Urinary bladder (tissue), 4 donors: ENCODE data around the gene SFTPA1. TPM values are rescaled to one million over a fixed set of nuclear protein-coding genes. Genes with fewer than 3 reads are reported as not detected.
"Not testable (repeated sequence)": the region's sequence is repeated elsewhere in the genome, so short reads cannot be mapped to it uniquely, and the experiment has no call there.

ENCODE experiments used
- DNase-seq: peaks from one replicate; pipeline ENCODE4 v3.0.0-alpha.2; 2015; ENCODE audit errors: extremely low spot score
- H3K27ac ChIP-seq: one replicate; pipeline ENCODE4 v1.5.1; 2013; ENCODE audit warnings: low read depth, mild to moderate bottlenecking, moderate library complexity
- H3K36me3 ChIP-seq: one replicate; pipeline ENCODE4 v1.6.1; 2013; ENCODE audit warnings: mild to moderate bottlenecking, moderate library complexity; ENCODE audit not compliant: insufficient read depth
- H3K4me1 ChIP-seq: one replicate; pipeline ENCODE4 v1.6.1; 2013; ENCODE audit warnings: mild to moderate bottlenecking, moderate library complexity; ENCODE audit not compliant: insufficient read depth
- H3K4me3 ChIP-seq: one replicate; pipeline ENCODE4 v1.5.1; 2013; ENCODE audit warnings: low read depth, low read length
- WGBS: extraction: QIAGEN DNeasy Blood & Tissue Kit; methylation state at CpG from one replicate; pipeline ENCODE4 v1.1.7; 2013; 5-methylcytosine and 5-hydroxymethylcytosine counted together
- polyA plus RNA-seq: library from polyadenylated mRNA; stranded (reverse); fragments of 200-250 nt; gene quantifications from one replicate; pipeline ENCODE4 v1.2.3, GENCODE V29; 2013
- total RNA-seq: library from RNA; depleted of rRNA; stranded (reverse); fragments of >200 nt; gene quantifications from one replicate; pipeline ENCODE4 v1.2.3, GENCODE V29; 2014
- donor health status: healthy with polysubstance abuse.
- donor health status: healthy.

The SFTPA1 gene
- total and polyA plus RNA-seq, 2 donors = not detected

DNA sequence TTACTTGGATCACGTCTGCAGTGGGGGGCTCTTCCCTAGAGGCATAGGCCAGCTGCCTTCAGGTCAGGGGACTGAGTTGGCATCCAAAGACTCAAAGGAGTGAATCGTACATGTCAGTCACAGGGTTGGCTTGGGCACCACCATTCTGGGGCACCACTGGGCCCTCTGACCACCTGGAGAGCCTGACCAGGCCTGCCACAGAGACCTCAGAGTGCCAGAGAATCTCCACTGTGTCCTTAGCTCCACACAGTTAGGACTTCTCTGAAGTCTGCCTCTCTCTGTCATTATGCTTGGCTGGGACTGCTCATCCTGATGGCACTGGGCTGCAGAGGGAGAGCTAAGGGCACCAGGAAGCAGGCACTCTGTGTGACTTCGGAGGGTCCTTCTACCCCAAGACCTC lies 16.2 kb upstream of the SFTPA1 start:
- H3K27ac ChIP-seq, DNase-seq: not testable (repeated sequence)
- 82% methylated on average over 3 of the region's 3 CpGs for WGBS

DNA sequence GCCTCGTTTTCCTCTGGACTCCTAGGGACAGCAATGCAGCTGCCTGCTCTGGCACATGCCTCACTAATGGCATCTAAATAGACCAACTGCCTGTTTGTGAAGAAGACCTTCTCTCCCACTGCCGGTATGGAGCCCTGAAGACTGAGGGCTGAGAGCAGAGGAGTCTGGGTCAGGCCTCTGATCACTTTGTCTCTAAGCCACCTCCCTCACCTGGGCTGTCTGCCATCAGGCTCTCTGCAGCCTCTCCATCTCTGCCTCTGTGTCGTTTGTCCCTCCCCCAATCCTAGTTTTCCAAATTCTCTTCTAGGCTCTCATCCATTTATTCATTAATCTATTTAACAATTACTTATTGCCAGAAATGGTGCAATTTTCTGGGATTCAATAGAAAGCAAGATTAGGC lies 15.2 kb upstream of the SFTPA1 start:
- no peaks in the 10 kb centered on the region for H3K4me1 ChIP-seq
- H3K4me3 ChIP-seq = no peak overlapping the region
- no peak overlapping the region for H3K27ac ChIP-seq
- no peak for DNase-seq
- H3K36me3 ChIP-seq = no peaks in the 10 kb centered on the region
- WGBS = 50% methylated on average over 3 of the region's 3 CpGs

More for the DNA sequence above, 16.2 kb upstream of the SFTPA1 start:
- not testable (repeated sequence) for H3K4me1 ChIP-seq, H3K4me3 ChIP-seq, H3K36me3 ChIP-seq

DNA sequence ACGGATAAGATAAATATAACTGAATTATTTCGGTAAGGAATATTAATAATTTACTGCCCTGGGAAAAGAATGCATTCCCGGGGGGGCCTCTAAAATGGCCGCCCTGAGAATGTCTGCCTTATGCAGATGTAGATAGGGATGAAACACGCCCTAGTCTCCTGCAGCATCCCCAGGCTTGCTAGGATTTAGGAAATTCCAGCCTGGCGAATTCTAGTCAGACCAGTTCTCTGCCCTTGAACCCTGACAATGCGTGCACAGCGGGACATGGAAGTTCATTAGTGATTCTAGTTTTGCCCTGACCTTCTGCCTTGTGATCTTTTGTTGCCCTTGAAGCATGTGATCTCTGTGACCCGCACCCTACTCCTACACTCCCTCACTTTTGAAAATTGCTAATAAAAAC lies 11.1 kb upstream of the SFTPA1 start:
- H3K4me3 ChIP-seq, H3K27ac ChIP-seq, H3K36me3 ChIP-seq, DNase-seq, H3K4me1 ChIP-seq: not testable (repeated sequence)
- 78% methylated on average over 9 of the region's 9 CpGs for WGBS

DNA sequence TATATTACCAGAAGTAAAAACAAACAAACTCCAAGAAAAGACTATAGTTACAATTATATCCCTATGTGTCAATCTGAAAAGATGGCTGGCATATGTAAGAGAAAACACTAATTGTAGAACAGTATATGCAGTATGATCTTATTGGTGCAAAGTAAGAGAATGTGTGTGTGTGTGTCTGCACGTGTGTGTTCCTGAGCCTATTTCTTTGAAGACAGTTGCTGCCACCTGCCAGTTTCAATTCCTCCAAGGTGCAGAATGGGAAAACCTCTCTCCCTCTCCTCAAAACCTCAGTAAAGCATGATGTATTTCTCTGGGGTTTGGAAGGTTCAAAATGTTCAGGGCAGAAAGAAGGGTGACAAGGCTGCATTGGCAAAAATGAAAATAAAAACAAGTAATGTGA lies 8.8 kb upstream of the SFTPA1 start:
- WGBS = 48% methylated on average over 1 of the region's 1 CpG
- H3K27ac ChIP-seq = no peak overlapping the region
- DNase-seq = no peak
- no peaks in the 10 kb centered on the region for H3K4me1 ChIP-seq
- no peak overlapping the region for H3K4me3 ChIP-seq
- H3K36me3 ChIP-seq = no peaks in the 10 kb centered on the region

DNA sequence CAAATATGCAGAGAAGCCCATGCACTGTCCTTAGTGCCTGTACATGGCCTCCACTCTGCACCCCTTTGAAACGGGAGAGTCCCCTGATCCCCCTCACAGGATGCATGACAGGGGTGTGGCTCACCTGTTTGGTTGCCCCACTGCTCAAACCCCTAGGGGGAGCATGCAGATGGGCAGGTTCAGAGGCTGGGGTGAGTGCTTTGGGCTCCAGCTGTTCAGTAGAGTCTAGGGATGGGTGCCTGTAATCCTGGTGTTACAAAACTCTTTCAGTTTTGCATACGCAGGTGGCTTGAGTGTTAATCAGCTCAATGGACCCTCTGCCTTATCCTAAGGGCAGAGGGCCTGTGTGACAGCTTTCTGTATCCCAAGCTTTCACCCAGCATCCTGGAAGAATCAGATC lies 7.8 kb upstream of the SFTPA1 start:
- H3K4me1 ChIP-seq = no peaks in the 10 kb centered on the region
- H3K27ac ChIP-seq = no peak overlapping the region
- H3K4me3 ChIP-seq = no peak overlapping the region
- 73% methylated on average over 2 of the region's 2 CpGs for WGBS
- no peak for DNase-seq
- H3K36me3 ChIP-seq = no peaks in the 10 kb centered on the region

DNA sequence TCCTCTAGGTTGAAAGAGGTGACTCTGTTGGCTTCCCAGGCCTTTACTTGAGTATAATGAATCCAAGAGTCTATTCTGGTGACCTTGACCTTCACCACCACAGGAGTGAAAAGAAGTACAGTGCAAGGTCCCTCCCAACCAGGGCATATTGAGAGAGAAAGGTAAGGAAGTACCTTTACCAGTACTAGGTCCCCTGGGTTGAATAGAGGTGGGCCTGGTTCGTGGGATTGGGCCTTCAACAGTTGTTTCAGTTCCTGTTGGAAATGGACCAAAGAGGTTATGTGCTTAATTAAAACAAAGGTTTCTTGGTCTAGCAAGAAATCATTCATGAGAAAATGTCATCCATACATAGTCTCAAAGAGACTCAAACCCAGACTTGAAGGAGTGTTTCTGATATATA lies 6.4 kb upstream of the SFTPA1 start:
- Histone ChIP-seq H3K4me1 (no peaks in the 10 kb centered on the region), H3K4me3 (no peak overlapping the region), H3K27ac (no peak overlapping the region), H3K36me3 (no peaks in the 10 kb centered on the region)
- DNase-seq = no peak
- WGBS = 76% methylated on average over 1 of the region's 1 CpG

DNA sequence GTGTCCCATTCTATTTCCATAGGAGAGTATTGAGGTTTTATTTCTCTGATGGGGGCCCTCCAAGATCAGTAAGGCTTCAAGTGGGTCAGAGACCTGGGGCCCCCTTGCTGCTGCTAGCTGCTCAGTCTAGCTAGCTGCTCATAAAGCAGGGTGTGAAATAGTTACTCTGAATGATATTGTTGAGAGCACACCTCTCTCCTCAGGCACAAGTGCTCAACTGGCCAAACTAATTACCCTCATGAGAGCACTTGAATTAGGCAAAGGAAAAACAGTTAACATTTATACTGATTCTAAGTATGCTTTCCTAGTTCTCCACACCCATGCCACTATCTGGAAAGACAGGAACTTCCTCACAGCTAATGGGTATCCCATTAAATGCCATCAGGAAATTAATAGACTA lies 5.4 kb upstream of the SFTPA1 start:
- Histone ChIP-seq H3K4me3 (no peak overlapping the region), H3K4me1 (no peaks in the 10 kb centered on the region), H3K36me3 (no peaks in the 10 kb centered on the region), H3K27ac (no peak overlapping the region)
- DNase-seq = no peak

DNA sequence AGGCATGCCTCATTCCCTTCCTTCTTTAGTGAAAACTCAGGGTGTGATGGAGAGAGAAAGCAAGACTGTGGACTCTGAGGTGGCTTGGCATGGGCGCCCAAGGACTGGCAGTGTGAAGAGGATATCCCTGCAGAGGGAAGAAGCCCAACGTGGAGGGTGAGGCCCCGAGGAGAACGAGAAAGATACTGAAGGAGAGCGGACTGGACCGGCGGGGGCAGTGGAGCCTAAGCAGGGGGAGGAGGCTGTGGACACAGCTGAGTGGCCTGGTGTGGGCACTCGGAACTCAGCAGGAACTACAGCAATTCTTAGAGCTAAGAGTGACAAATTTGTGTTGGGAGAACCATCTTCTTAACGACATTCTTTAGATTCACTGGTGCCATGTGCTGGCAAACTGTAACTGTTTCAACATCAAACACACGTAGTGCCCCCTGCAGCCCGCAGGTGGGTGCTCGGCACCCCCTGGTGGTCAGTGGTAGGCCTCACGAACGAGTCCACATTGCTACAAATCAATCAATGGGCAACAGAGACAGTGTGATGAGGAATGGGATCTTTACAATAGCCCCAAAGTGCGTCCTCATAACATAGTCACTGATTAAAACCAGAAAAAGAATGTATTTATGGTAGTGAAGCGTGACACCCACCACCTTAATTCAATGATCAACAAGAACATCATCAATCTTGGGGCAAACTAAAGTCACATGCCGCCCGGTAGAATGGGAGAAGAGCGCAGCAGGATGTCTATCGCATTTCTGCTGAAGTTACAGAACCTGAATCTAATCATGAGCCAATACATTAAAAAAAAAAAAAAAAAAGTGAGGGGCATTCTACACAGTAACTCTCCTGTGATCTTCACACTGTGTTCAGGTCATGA lies 2.0 kb upstream of the SFTPA1 start:
- Histone ChIP-seq H3K4me1 (no peaks in the 10 kb centered on the region), H3K4me3 (no peak overlapping the region), H3K36me3 (no peaks in the 10 kb centered on the region), H3K27ac (no peak overlapping the region)
- WGBS = 56% methylated on average over 20 of the region's 20 CpGs
- no peak for DNase-seq

DNA sequence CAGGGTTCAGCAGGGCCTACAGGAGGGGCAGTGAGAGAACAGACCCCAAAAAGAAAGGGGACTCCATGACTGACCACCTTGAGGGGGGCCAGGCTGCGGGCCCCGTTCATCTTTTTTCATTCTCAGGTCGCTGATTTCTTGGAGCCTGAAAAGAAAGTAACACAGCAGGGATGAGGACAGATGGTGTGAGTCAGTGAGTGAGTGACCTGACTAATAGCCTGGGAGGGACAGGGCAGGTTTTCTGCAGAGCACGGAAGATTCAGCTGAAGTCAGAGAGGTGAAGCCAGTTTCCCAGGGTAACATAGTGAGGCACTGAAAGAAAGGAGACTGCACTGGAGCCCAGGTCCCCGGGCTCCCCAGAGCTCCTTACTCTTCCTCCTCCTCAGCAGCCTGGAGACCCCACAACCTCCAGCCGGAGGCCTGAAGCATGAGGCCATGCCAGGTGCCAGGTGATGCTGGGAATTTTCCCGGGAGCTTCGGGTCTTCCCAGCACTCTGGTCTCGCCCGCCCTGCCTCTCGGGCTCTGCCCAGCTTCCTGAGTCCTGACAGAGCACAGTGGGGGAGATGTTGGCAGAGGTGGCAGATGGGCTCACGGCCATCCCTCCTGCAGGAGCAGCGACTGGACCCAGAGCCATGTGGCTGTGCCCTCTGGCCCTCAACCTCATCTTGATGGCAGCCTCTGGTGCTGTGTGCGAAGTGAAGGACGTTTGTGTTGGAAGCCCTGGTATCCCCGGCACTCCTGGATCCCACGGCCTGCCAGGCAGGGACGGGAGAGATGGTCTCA lies 646 bp downstream of the SFTPA1 start:
- not testable (repeated sequence) for H3K36me3 ChIP-seq, H3K27ac ChIP-seq, H3K4me1 ChIP-seq, H3K4me3 ChIP-seq, DNase-seq
- WGBS = 90% methylated on average over 18 of the region's 18 CpGs

DNA sequence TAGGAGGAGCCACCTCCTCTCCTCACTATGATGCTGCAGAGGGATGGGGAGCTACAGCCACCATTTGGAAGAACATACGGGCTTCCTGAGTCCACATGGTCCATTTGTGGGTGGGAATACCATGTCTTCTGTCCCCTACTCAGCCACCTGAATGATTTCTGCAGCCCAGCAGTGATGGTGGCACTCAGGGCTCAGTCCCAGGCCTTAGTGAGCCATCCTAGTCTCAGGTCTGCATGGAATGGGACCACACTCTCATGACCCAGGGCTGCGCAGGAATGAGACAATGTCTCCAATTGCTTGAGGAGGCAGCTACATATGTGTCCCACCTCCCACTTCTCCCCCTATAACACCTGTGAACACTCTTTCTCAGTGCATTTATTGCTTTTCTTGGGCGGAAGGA lies 4.8 kb downstream of the SFTPA1 start:
- no peak for DNase-seq
- Histone ChIP-seq H3K4me1 (no peaks in the 10 kb centered on the region), H3K4me3 (no peak overlapping the region), H3K27ac (no peak overlapping the region), H3K36me3 (no peaks in the 10 kb centered on the region)
- WGBS = 77% methylated on average over 3 of the region's 3 CpGs

DNA sequence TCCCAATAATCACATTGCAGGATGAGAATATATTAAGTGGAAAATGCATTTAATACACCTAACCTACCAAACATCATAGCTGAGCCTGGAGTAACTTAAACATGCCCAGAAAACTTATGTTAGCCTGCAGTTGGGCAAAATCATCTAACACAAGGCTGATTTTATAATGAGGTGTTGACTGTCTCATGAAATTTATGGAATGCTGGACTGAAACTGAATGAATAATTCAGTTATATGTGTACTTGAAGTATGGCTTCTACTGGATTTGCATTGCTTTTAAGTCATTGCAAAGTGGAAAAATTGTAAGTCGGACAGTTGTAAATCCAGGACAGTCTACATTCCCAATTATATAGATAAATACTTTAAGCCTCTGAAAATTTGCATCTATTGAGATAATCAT lies 5.4 kb downstream of the SFTPA1 start:
- DNase-seq = no peak
- 88% methylated on average over 1 of the region's 1 CpG for WGBS
- no peaks in the 10 kb centered on the region for H3K36me3 ChIP-seq
- H3K4me3 ChIP-seq = no peak overlapping the region
- no peak overlapping the region for H3K27ac ChIP-seq
- no peaks in the 10 kb centered on the region for H3K4me1 ChIP-seq

DNA sequence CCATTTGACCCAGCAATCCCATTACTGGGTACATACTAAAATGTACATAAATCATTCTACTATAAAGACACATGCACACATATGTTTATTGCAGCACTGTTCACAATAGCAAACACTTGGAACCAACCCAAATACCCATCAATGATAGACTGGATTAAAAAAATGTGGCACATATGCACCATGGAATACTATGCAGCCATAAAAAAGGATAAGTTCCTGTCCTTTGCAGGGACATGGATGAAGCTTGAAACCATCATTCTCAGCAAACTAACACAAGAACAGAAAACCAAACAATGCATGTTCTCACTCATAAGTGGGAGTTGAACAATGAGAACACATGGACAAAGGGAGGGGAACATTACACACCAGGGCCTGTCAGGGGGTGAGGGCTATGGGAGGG lies 12.9 kb downstream of the SFTPA1 start:
- not testable (repeated sequence) for H3K27ac ChIP-seq, DNase-seq, H3K36me3 ChIP-seq, H3K4me3 ChIP-seq, H3K4me1 ChIP-seq

DNA sequence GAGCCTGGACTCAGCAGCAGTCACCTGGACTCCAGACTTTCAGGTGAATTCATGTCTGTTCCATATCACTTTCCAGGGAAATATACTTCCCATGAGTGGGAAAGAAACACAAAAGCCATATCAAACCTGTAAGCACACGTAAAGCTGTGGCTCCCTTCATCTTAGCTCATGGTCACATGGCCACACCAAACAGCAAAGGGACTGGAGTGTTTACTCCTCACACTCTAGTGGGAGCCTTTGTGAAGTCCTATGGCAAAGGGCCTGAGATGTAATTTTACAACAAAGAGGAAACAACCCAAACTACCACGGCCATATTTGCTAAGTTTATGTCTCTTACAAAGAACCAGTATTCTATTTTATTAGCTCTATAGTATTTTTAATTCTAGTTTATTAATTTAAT lies 16.3 kb downstream of the SFTPA1 start:
- WGBS = 59% methylated on average over 2 of the region's 2 CpGs
- H3K36me3 ChIP-seq = no peaks in the 10 kb centered on the region
- H3K27ac ChIP-seq = no peak overlapping the region
- no peak overlapping the region for H3K4me3 ChIP-seq
- DNase-seq = no peak
- no peaks in the 10 kb centered on the region for H3K4me1 ChIP-seq

DNA sequence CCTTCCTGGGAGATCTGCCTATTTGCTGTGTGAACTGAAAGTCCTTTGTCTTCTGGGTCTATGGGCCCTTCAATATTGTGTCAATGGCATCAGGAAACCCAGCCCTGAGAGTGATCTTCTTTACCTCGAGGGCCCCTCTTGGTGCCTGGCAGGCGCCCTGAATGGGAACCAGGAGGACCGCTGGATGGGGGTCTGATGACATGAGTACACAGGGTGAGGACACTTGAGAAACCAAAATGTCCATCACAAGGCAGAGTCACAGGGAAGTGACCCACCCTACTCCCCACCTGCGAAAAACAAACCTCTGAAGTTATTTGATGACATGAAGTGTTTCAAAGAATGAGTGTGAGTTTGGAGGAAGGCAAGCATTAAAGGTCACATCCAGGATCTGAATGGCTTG lies 17.3 kb downstream of the SFTPA1 start:
- DNase-seq = no peak
- Histone ChIP-seq H3K4me3 (no peak overlapping the region), H3K27ac (no peak overlapping the region), H3K4me1 (no peaks in the 10 kb centered on the region), H3K36me3 (no peaks in the 10 kb centered on the region)
- 95% methylated on average over 4 of the region's 4 CpGs for WGBS
